Stomach smooth muscle (tissue), 2 donors: ENCODE measurements around the gene PHF21B.

Experiments used
- H3K27ac ChIP-seq: one replicate; pipeline ENCODE4 v1.7.0; 2013; ENCODE audit warnings: mild to moderate bottlenecking, low read length, inconsistent platforms
- H3K27me3 ChIP-seq, 2 donors: one replicate each; pipeline ENCODE4 v1.7.0; 2013; ENCODE audit warnings: low read length in 2 of 2; ENCODE audit not compliant: insufficient read depth in 2 of 2, control insufficient read depth in 1 of 2
- H3K36me3 ChIP-seq, 2 donors: one replicate each; pipeline ENCODE4 v1.7.0; 2013; ENCODE audit warnings: low read length in 2 of 2; ENCODE audit not compliant: control insufficient read depth in 2 of 2, insufficient read depth in 2 of 2
- H3K4me1 ChIP-seq: one replicate; pipeline ENCODE4 v1.7.0; 2013; ENCODE audit warnings: low read length; ENCODE audit not compliant: control insufficient read depth, insufficient read depth
- H3K4me3 ChIP-seq, 2 donors: one replicate each; pipeline ENCODE4 v1.7.0; 2013; ENCODE audit warnings: low read length in 2 of 2
- H3K9ac ChIP-seq, 2 donors: one replicate each; pipeline ENCODE4 v1.7.0; 2013; ENCODE audit warnings: low read length in 2 of 2, mild to moderate bottlenecking in 1 of 2
- H3K9me3 ChIP-seq, 2 donors: one replicate each; pipeline ENCODE4 v1.7.0; 2013; ENCODE audit warnings: low read length in 2 of 2; ENCODE audit not compliant: control insufficient read depth in 2 of 2
- donor health status: healthy.
- donor health status: Pancreatic carcinoma.

Gene PHF21B

GRCh38 chr22:44999687-45000086 is 10.1 kb downstream of the PHF21B start:
- H3K9me3 ChIP-seq, result no peaks in the 10 kb centered on the region
- H3K36me3 ChIP-seq, result no peaks in the 10 kb centered on the region
- no peaks in the 10 kb centered on the region for H3K4me1 ChIP-seq
- no peak overlapping the region for H3K4me3 ChIP-seq
- no peak overlapping the region for H3K27ac ChIP-seq
- H3K27me3 ChIP-seq, result no peaks in the 10 kb centered on the region
- H3K9ac ChIP-seq, result no peak overlapping the region

- no peak overlapping the region for H3K4me3 ChIP-seq
- no peak overlapping the region for H3K9ac ChIP-seq
- H3K27ac ChIP-seq, result no peak overlapping the region
- no peaks in the 10 kb centered on the region for H3K4me1 ChIP-seq
- H3K36me3 ChIP-seq, result no peaks in the 10 kb centered on the region
- no peaks in the 10 kb centered on the region for H3K27me3 ChIP-seq
- no peaks in the 10 kb centered on the region for H3K9me3 ChIP-seq
Measured at GRCh38 chr22:44999231-44999630, 10.6 kb downstream of the PHF21B start.

DNA sequence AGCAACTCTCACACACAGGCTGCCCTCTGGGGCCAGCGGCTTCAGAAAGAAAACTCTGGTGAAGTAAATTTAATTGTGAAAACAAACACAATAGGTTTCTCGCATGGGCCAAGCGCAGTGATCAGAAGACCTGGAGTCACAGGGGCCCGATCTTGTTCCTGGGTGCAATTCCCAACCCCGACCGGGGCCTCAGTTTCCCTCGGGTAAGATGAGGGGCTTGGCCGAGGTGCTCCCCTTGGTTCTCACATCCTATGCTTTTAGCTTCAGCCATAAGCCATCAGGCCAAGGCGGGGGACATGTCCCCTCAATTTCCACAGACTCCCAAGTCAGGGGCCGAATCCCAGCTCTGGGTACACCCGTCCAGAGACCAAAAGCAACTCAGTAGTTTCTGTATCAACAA is 11.5 kb downstream of the PHF21B start:
- Histone ChIP-seq H3K4me3 (no peak overlapping the region), H3K27me3 (no peaks in the 10 kb centered on the region), H3K9me3 (no peaks in the 10 kb centered on the region), H3K36me3 (no peaks in the 10 kb centered on the region), H3K9ac (no peak overlapping the region), H3K4me1 (no peaks in the 10 kb centered on the region), H3K27ac (no peak overlapping the region)

GRCh38 chr22:44997060-44997459 is 12.7 kb downstream of the PHF21B start:
- H3K27me3 ChIP-seq, result no peaks in the 10 kb centered on the region
- H3K4me3 ChIP-seq, result no peak overlapping the region
- no peaks in the 10 kb centered on the region for H3K4me1 ChIP-seq
- H3K9ac ChIP-seq, result no peak overlapping the region
- H3K9me3 ChIP-seq, result no peaks in the 10 kb centered on the region
- no peaks in the 10 kb centered on the region for H3K36me3 ChIP-seq
- no peak overlapping the region for H3K27ac ChIP-seq

- H3K27ac ChIP-seq, result no peak overlapping the region
- H3K9ac ChIP-seq, result no peak overlapping the region
- H3K36me3 ChIP-seq, result no peaks in the 10 kb centered on the region
- H3K9me3 ChIP-seq, result no peaks in the 10 kb centered on the region
- no peak overlapping the region for H3K4me3 ChIP-seq
- no peaks in the 10 kb centered on the region for H3K4me1 ChIP-seq
- no peaks in the 10 kb centered on the region for H3K27me3 ChIP-seq
Measured at GRCh38 chr22:44996648-44997047, 13.2 kb downstream of the PHF21B start.

GRCh38 chr22:44996120-44996519 is 13.7 kb downstream of the PHF21B start:
- Histone ChIP-seq H3K27ac (no peak overlapping the region), H3K9me3 (no peaks in the 10 kb centered on the region), H3K36me3 (no peaks in the 10 kb centered on the region), H3K9ac (no peak overlapping the region), H3K27me3 (no peaks in the 10 kb centered on the region), H3K4me3 (no peak overlapping the region), H3K4me1 (no peaks in the 10 kb centered on the region)

DNA sequence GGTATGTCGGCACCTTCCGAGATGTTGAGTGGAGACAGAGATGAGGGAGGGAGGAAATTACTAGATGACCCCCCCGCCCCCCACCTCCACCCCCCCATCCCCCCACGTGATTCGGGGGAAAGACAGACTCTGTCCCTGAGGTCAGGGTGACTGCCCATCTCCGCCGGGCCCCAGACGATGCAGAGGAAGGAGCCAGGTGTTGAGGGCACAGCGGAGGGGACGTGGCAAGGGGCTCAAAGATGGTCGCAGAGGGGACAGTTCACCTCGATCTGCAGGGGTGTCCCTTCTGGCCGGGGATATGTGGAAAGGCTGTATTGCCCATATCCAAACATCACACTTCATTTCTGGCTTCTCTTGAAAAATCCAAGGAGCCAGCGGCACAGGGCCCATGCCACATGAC is 14.1 kb downstream of the PHF21B start:
- Histone ChIP-seq H3K27ac (no peak overlapping the region), H3K4me1 (no peaks in the 10 kb centered on the region), H3K27me3 (no peaks in the 10 kb centered on the region), H3K36me3 (no peaks in the 10 kb centered on the region), H3K4me3 (no peak overlapping the region), H3K9ac (no peak overlapping the region), H3K9me3 (no peaks in the 10 kb centered on the region)

GRCh38 chr22:44995105-44995514 is 14.7 kb downstream of the PHF21B start:
- no peaks in the 10 kb centered on the region for H3K27me3 ChIP-seq
- no peaks in the 10 kb centered on the region for H3K4me1 ChIP-seq
- H3K9ac ChIP-seq, result no peak overlapping the region
- H3K27ac ChIP-seq, result no peak overlapping the region
- no peaks in the 10 kb centered on the region for H3K36me3 ChIP-seq
- H3K9me3 ChIP-seq, result no peaks in the 10 kb centered on the region
- no peak overlapping the region for H3K4me3 ChIP-seq

GRCh38 chr22:44994399-44995104 is 15.3 kb downstream of the PHF21B start:
- H3K9ac ChIP-seq, result no peak overlapping the region
- no peaks in the 10 kb centered on the region for H3K36me3 ChIP-seq
- H3K27me3 ChIP-seq, result no peaks in the 10 kb centered on the region
- H3K27ac ChIP-seq, result no peak overlapping the region
- H3K9me3 ChIP-seq, result no peaks in the 10 kb centered on the region
- no peaks in the 10 kb centered on the region for H3K4me1 ChIP-seq
- H3K4me3 ChIP-seq, result no peak overlapping the region

- no peaks in the 10 kb centered on the region for H3K4me1 ChIP-seq
- H3K4me3 ChIP-seq, result no peak overlapping the region
- no peaks in the 10 kb centered on the region for H3K9me3 ChIP-seq
- H3K9ac ChIP-seq, result no peak overlapping the region
- no peaks in the 10 kb centered on the region for H3K36me3 ChIP-seq
- H3K27ac ChIP-seq, result no peak overlapping the region
- no peaks in the 10 kb centered on the region for H3K27me3 ChIP-seq
Measured at GRCh38 chr22:44992166-44992565, 17.6 kb downstream of the PHF21B start.

GRCh38 chr22:44991218-44991617 is 18.6 kb downstream of the PHF21B start:
- Histone ChIP-seq H3K4me3 (no peak overlapping the region), H3K27me3 (no peaks in the 10 kb centered on the region), H3K27ac (no peak overlapping the region), H3K9me3 (no peaks in the 10 kb centered on the region), H3K9ac (no peak overlapping the region), H3K36me3 (no peaks in the 10 kb centered on the region), H3K4me1 (no peaks in the 10 kb centered on the region)
